A549 (cell line): ENCODE measurements around the gene RLN3.

Experiments
- CTCF ChIP-seq: fragments of >200 bp; sonication (Bioruptor Twin); formaldehyde crosslinking; IDR thresholded peaks from 3 replicates; pipeline ENCODE4 v1.5.1; 2016
- ELK1 ChIP-seq: fragments of 150-350 bp; IDR thresholded peaks from 2 replicates; pipeline ENCODE4 v1.6.1; 2014; ENCODE audit warnings: low read depth, mild to moderate bottlenecking, low read length
- FOSL2 ChIP-seq, 2 experiments: fragments of 450-650 bp in 1 of 2; fragments of >200 bp in 1 of 2; sonication (Bioruptor Twin) in 1 of 2; formaldehyde crosslinking; IDR thresholded peaks; 2 replicates each; pipeline versions ENCODE4 v1.5.0 to v1.6.1; 2016 to 2020; ENCODE audit warnings: mild to moderate bottlenecking in 1 of 2, moderate library complexity in 1 of 2
- KDM1A ChIP-seq: fragments of 200-600 bp; sonication (generic); IDR thresholded peaks from 2 replicates; pipeline ENCODE4 v1.6.1; 2016; ENCODE audit warnings: low read depth, mild to moderate bottlenecking
- MAZ ChIP-seq: fragments of 150-350 bp; IDR thresholded peaks from 2 replicates; pipeline ENCODE4 v1.6.1; 2014; ENCODE audit warnings: antibody characterized with exemption, low read depth, low read length, borderline replicate concordance
- PBX3 ChIP-seq: IDR thresholded peaks from 2 replicates; pipeline ENCODE4 v1.6.1; 2012
- POLR2A ChIP-seq: IDR thresholded peaks from 2 replicates; pipeline ENCODE4 v1.6.1; 2012; ENCODE audit warnings: mild to moderate bottlenecking, low read length
- RAD21 ChIP-seq, 2 experiments: fragments of >200 bp in 1 of 2; sonication (Bioruptor Twin) in 1 of 2; formaldehyde crosslinking in 1 of 2; IDR thresholded peaks in 1 of 2; conservative IDR thresholded peaks in 1 of 2; 2 replicates in 1 of 2; 3 replicates in 1 of 2; pipeline ENCODE4 v1.6.1; 2012 to 2018; ENCODE audit warnings: inconsistent platforms in 1 of 2
- REST ChIP-seq: fragments of 200-600 bp; sonication (generic); IDR thresholded peaks from 2 replicates; pipeline ENCODE4 v1.6.1; 2016; ENCODE audit warnings: antibody characterized with exemption, mild to moderate bottlenecking, moderate library complexity
- SREBF2 ChIP-seq: fragments of 450-650 bp; IDR thresholded peaks from 2 replicates; pipeline ENCODE4 v1.6.1; 2014; ENCODE audit warnings: mild to moderate bottlenecking, moderate library complexity
- ZFP36 ChIP-seq: fragments of 450-650 bp; IDR thresholded peaks from 2 replicates; pipeline ENCODE4 v1.6.1; 2014; ENCODE audit warnings: borderline replicate concordance; ENCODE audit not compliant: partially characterized antibody

- no peak for TF ChIP-seq POLR2A
- no peak for TF ChIP-seq PBX3
- no peak for TF ChIP-seq CTCF
- TF ChIP-seq SREBF2, result no peak
- no peak for TF ChIP-seq MAZ
- TF ChIP-seq REST, result no peak
- TF ChIP-seq KDM1A, result no peak
- no peak for TF ChIP-seq ELK1
- TF ChIP-seq FOSL2 (IDR thresholded peaks at IDR 0.05), result no peak
- no peak for TF ChIP-seq FOSL2 (CRISPR knock-in tag; IDR thresholded peaks at IDR 0.05)
- TF ChIP-seq RAD21 (conservative IDR thresholded peaks at IDR 0.05 in 1 of 2, IDR thresholded peaks at IDR 0.05 in 1 of 2), result no peak
- TF ChIP-seq ZFP36, result no peak
Measured at GRCh38 chr19:13995017-13995728, 32.8 kb upstream of the RLN3 start.
